Cerebellar nuclear complex (tissue), 1 donor: ENCODE measurements around the gene TXNL4A.

Experiments used
- DNase-seq, 2 experiments: peaks; one replicate each; lab custom pipeline; 2025; lab: John Stamatoyannopoulos, UW

TXNL4A gene

GRCh38 chr18:79991494-79991893 is 3.1 kb upstream of the TXNL4A start:
- no peak for DNase-seq

- no peak for DNase-seq
Measured at GRCh38 chr18:79989195-79989497, 783 bp upstream of the TXNL4A start.

DNA sequence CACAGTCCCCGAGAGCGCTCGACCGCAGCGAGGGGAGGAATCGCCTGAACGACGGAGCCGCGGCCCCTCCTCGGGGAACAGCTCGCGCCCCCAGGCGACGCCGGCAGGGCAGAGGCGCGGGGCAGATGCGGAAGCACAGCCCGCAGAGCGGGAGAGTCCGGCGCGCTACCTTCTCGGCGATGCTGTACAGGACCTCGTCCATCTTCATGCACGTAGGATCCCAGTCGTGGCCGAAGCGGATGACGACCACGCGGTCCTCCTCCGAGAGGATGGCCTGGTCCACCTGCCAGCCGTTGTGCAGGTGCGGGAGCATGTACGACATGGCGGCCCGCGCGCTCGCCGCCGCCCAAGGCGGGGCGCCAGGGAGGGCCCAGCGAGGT is 302 bp downstream of the TXNL4A start:
- no peak for DNase-seq

DNA sequence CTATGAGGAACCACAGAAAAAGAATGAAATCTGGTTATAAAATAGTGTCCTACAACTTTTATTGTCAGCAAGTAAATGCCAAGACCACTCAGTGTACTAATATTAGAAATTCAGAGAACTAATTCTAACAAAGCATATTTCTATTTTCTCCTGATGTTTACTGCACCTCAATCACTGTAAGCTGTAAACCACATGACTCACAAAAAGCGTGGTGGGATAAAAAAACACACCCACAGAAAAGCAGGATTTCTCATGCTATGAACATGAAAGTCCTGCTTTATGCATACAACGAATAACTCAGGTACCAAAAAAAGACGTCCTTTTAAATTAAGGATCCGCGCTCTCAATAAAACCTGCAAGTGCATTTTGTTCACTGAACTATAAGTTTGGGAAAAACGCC is 797 bp downstream of the TXNL4A start:
- no peak for DNase-seq

- DNase-seq: no peak
Measured at GRCh38 chr18:79986726-79987125, 1.6 kb downstream of the TXNL4A start.

DNA sequence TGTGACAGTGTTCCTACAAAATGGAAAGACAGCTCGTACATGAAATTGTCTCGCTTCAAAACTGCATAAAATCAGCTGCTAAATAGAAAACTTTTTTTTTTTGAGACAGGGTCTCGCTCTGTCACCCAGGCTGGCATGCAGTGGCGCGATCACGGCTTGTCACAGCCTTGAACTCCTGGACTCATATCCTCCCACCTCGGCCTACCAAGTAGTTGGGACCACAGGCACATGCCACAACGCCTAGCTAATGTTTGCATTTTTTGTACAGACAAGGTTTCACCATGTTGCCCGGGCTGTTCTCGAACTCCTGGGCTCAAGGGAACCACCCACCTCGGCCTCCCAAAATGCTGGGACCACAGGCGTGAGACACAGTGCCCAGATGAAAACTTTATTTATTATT is 3.2 kb downstream of the TXNL4A start:
- DNase-seq: no peak

- no peak for DNase-seq
Measured at GRCh38 chr18:79983793-79984192, 4.6 kb downstream of the TXNL4A start.

GRCh38 chr18:79983253-79983652 is 5.1 kb downstream of the TXNL4A start:
- DNase-seq: no peak

GRCh38 chr18:79982736-79983135 is 5.6 kb downstream of the TXNL4A start:
- no peak for DNase-seq

DNA sequence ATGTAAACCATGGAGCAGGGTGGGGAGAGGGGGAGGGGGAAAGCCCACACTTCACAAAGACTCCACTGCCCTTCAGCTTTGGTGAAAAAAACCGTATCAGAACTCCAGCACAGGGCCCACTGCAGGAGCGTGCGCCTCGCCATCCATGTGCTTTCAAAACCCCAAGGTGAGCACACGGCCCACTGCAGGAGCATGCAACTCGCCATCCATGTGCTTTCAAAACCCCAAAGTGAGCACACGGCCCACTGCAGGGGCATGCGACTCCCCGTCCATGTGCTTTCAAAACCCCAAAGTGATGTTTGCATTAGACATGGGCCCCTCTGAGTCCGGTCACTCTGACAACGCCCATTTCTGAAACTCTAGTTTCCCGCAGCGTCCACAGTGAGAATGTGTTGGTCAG is 7.8 kb downstream of the TXNL4A start:
- DNase-seq: no peak

- no peak for DNase-seq
Measured at GRCh38 chr18:79979843-79980242, 8.5 kb downstream of the TXNL4A start.

DNA sequence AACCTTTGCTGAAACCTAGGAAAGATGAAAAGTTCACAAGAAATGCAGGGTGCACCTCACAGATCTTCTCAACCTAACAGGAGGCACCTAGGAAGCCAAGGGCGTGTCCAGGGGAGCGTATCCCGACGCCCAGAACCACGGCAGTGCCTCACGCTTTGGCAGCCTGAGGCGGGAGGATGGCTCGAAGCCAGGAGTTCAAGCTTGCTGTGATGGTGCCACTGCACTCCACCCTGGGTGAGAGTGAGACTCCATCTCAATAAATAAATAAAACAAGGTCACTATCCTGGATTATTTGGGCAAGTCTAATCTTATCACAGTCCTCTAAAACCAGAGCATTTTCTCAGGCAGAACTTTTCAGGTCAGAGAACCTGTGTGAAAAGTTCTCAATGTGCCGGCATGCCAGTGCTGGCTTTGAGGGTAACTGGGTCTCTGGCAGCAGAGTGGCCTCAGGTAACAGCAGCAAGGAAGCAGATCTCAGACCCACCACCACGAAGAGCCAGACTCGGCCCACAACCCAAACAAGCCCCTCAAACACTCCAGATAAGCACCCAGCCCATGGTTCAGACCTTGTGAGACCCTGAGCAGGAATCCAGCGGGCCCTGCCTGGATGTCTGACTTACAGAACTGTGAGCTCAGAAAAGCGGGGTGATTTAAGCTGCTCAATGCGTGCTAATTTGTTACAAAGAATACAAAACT is 12.2 kb downstream of the TXNL4A start:
- no peak for DNase-seq

DNA sequence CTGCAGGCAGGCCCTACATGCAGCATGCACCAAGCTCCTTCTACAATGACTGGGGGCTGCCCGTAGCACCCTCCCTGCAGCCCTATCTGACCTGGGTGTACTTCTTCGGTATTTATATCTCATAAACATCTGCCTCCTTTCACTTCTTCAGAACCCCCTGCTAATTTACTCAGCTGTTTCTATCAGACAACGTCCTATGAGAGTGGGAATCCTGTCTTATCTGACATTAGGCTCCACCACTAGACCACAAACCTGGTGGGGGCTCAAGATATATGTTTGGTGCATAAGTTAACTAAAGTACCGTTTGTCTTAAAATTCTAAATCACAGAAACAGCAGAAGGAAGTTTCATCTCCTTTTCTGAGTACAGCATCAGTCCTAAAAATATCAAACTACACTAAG is 13.3 kb downstream of the TXNL4A start:
- DNase-seq: no peak

DNA sequence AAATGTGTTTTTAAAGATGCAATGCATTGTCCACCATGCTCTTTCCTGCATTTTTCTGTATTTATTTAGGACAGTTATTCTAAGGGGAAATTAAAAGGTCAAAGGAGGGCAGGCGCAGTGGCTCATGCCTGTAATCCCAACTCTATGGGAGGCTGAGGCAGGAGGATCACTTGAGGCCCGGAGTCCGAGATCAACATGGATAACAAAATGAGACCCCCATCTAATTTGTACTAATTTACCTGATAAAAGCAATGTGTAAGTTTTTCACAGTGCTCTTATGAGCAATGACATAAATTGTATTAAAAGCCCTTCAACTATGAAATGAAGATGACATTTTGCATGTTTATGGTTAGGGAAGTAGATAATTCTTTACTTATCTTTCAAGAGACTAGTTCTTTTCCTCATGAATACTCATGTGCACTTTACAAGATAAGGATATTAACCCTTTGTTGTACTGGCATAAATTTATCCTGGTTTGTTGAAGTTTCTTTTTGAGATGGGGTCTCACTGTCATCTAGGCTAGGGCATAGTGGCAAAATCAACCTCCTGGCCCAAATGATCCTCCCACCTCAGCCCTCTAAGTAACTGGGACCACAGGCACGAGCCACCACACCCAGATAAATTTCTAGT is 14.2 kb downstream of the TXNL4A start:
- DNase-seq: no peak

DNA sequence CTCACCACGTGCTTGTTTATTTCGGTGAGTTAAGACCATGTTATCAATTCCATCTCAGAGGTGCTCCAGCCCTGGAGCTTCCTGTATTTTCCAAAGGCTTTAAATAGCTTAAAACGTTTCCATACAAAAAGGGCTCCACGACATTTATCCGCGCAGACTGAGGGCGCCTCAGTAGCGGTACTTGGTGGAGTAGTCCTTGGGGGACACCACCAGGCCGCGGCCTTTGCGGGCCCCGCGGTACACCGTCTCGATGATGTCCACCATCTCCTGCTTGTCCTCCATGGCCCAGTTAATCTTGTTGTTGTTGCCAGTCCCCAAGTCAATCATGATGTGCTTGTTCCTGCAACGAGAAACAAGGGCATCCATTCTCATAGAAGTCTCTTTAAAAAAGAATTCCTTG is 14.8 kb downstream of the TXNL4A start:
- no peak for DNase-seq

GRCh38 chr18:79972720-79973119 is 15.6 kb downstream of the TXNL4A start:
- no peak for DNase-seq

GRCh38 chr18:79971986-79972385 is 16.4 kb downstream of the TXNL4A start:
- DNase-seq: no peak

- DNase-seq: no peak
Measured at GRCh38 chr18:79971211-79971952, 17.0 kb downstream of the TXNL4A start.

DNA sequence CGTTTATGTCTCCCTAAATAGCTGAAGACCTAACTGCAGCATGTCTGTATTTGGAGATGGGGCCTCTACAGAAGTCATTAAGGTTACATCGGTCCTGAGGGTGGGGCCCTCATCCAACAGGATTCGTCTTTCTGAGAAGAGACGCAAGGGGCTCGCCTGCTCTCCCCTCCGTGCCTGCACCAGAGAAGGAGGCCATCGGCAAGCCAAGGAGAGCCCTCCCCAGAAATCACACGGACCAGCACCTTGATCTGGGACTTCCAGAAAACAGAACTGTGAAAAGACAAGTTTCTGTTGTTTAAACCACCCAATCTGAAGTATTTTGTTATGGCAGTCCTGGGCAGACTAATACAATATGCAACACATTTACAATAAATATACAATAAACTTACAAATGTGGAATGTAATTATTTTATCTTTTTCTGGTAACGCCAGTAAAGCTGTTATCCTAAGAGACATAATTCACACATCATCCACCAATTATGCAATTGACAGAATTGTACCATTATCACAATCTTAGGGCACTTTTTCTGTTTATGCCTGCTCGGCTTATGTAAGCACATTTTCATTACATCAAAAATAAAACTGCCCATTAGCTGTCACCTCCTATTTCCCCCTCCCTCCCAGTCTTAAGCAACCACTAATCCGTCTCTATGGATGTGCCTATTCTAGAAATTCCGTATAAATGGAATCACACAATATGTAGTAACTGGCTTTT is 17.8 kb downstream of the TXNL4A start:
- DNase-seq: no peak

DNA sequence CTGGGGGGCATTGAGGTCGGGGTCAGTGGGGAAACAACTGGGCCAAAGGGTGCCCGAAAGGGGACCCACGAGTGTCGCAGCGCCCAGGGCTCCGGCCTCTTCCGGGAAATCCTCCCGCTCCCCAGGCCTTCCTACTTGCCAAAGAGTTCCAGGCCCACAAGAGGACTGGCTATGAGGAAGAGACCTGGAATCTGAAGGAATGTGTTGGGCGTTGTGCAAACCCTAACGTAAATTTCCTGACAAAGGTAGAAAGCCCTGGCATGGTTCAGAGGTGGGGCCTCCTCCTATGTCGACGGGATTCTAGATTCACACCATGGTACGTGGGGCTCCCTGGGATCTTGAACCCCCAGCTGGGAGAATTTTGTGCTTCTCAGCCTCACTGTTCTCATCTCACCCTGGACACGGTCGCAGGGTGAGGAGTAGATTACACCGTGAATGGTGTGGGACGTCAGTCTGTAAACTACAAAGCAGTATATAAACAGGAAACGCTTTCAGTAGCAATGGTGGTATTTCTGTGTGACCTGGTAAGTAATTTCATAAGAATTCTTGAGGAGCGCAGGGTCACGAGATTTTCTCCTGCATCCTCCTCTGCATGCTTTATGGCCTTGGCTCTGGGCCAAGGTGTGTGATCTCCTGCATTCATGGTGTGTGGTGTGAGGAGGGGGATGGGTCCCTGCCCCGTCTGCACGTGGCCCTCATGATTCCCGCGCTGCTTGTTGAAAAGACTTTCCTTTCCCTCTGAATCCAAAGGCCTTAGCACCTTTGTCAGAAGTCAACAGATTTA is 23.1 kb downstream of the TXNL4A start:
- no peak for DNase-seq

GRCh38 chr18:79964330-79965118 is 23.8 kb downstream of the TXNL4A start, which contains the start of gene HSBP1L1:
HSBP1L1 (plus strand) TSS chr18:79964643; CDS start chr18:79964736, 93 bp downstream.
- peak in 1 of 2 experiments; percentile 21 for DNase-seq
